Measurements from ENCODE around the gene CRY2. TPM values are rescaled to one million over a fixed set of nuclear protein-coding genes. Genes with fewer than 3 reads are reported as not detected.

The CRY2 gene
- total and polyA plus RNA-seq, 2 of the 13 experiments (the other 11 are each of a cell fraction or from before 2014, with no cell fraction given), result 10.1 to 12.2 TPM

DNA sequence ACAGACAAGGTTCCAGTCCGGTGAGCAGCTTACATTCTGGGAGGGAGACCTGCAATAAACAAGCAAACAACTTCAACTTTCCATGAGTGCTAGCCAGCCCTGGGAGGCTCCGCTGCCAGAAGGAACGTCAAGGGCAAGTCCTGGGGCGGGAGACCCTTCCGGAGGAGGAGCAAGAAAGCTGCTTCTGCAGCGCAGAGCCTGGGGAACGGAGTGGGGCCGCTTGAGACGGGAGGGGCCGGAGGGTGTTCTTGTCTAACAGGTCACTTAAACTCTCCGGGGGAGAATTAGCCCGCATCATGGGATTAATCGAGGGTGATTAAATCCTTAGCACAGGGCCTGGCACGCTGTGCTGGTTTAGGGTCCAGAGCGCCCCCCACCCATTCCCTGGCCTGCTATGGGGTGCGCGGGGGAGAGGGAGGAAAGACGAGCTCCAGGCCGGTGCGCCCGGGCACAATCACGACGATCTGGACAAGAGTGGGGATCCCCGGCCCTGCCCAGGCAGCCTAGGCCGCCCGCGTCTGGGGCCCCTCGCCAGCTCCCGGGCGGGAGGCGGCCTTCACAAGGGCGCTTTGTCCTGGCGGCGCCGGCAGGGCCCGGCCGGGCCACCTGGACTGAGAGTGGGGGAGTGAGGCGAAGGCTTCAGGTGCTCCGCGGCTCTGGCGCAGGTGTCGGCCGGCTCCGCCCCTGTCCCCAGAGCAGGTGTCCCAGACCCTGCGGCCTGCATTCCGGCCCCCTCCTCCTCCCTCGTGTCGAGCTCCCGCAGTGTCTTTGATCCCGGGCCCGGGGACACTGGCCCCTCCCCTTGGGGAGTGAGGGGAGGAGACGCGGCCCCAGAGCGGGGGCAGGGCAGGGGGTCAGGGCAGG lies 74.5 kb downstream of the CRY2 start (continued):
- TF ChIP-seq ZNF407 (CRISPR knock-in tag; IDR thresholded peaks at IDR 0.05; ENCODE audit: not compliant biosample characterization) (no peak), HOXA9 (CRISPR knock-in tag; IDR thresholded peaks at IDR 0.05; ENCODE audit: borderline replicate concordance) (no peak), MBD4 (IDR thresholded peaks at IDR 0.05; ENCODE audit: borderline replicate concordance, low read length) (no peak), ZNF788 (CRISPR knock-in tag; IDR thresholded peaks at IDR 0.05; ENCODE audit: borderline replicate concordance) (peak; percentile 89), KDM2A (CRISPR knock-in tag; IDR thresholded peaks at IDR 0.05; ENCODE audit: borderline replicate concordance, low read depth) (peak; percentile 55; the same call in 1 of the 2 replicates), SOX13 (IDR thresholded peaks at IDR 0.05) (no peak), SOX13 (CRISPR knock-in tag; conservative IDR thresholded peaks at IDR 0.05 in 1 of 2, IDR thresholded peaks at IDR 0.05 in 1 of 2) (peak in 1 of 2 experiments; percentile 34; a peak in 1 of 4 replicates), GABPB1 (CRISPR knock-in tag; IDR thresholded peaks at IDR 0.05) (peak; percentile 62; the same call in 1 of the 2 replicates)
- TF ChIP-seq, protein P1, sequence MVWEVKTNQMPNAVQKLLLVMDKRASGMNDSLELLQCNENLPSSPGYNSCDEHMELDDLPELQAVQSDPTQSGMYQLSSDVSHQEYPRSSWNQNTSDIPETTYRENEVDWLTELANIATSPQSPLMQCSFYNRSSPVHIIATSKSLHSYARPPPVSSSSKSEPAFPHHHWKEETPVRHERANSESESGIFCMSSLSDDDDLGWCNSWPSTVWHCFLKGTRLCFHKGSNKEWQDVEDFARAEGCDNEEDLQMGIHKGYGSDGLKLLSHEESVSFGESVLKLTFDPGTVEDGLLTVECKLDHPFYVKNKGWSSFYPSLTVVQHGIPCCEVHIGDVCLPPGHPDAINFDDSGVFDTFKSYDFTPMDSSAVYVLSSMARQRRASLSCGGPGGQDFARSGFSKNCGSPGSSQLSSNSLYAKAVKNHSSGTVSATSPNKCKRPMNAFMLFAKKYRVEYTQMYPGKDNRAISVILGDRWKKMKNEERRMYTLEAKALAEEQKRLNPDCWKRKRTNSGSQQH (CRISPR knock-in tag; IDR thresholded peaks at IDR 0.05; ENCODE audit: low read depth), result no peak
- TF ChIP-seq, protein P2, sequence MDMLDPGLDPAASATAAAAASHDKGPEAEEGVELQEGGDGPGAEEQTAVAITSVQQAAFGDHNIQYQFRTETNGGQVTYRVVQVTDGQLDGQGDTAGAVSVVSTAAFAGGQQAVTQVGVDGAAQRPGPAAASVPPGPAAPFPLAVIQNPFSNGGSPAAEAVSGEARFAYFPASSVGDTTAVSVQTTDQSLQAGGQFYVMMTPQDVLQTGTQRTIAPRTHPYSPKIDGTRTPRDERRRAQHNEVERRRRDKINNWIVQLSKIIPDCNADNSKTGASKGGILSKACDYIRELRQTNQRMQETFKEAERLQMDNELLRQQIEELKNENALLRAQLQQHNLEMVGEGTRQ (IDR thresholded peaks at IDR 0.05; ENCODE audit: low read depth, low read length), result no peak
- TF ChIP-seq, protein P2 (CRISPR knock-in tag; IDR thresholded peaks at IDR 0.05; ENCODE audit: borderline replicate concordance), result no peak

Data from HepG2 (cell line).